Measurements from ENCODE around the gene PYM1.

- no peak for TF ChIP-seq CTCF (IDR thresholded peaks at IDR 0.05)
- peak; percentile 82 for TF ChIP-seq POLR2A (IDR thresholded peaks at IDR 0.05)
Observed at GRCh38 chr12:55972911-55973598, 45.4 kb upstream of the PYM1 start.
